Uterus (tissue), 4 donors: ENCODE results near the gene AKR1A1. TPM values are rescaled to one million over a fixed set of nuclear protein-coding genes. Genes with fewer than 3 reads are reported as not detected.

Source experiments
- DNase-seq, 2 donors: peaks; one replicate each; pipeline ENCODE4 v3.0.0-alpha.2; 2019 to 2020
- H3K27ac ChIP-seq, 2 donors: fragments of 200-600 bp; sonication (generic); 1 replicate in 1 of 2; 2 replicates in 1 of 2; pipeline ENCODE4 v1.5.1; 2016 to 2018
- H3K27me3 ChIP-seq, 2 donors: fragments of 200-600 bp; sonication (generic); one replicate each; pipeline ENCODE4 v1.5.1; 2018 to 2019; ENCODE audit warnings: control low read depth in 1 of 2
- H3K36me3 ChIP-seq, 2 donors: fragments of 200-600 bp; sonication (generic); one replicate each; pipeline ENCODE4 v1.5.1; 2019; ENCODE audit warnings: control low read depth in 1 of 2
- H3K4me1 ChIP-seq, 2 donors: fragments of 200-600 bp; sonication (generic); one replicate each; pipeline ENCODE4 v1.5.1; 2018 to 2019; ENCODE audit warnings: control low read depth in 1 of 2
- H3K4me3 ChIP-seq, 2 donors: fragments of 200-600 bp; sonication (generic); 1 replicate in 1 of 2; 2 replicates in 1 of 2; pipeline ENCODE4 v1.5.1; 2018 to 2019; ENCODE audit warnings: mild to moderate bottlenecking in 1 of 2
- H3K9me3 ChIP-seq, 2 donors: fragments of 200-600 bp; sonication (generic); one replicate each; pipeline ENCODE4 v1.5.1; 2019; ENCODE audit warnings: control low read depth in 1 of 2
- POLR2A ChIP-seq, 2 donors: fragments of 450-650 bp; IDR thresholded peaks; one replicate each; pipeline ENCODE4 v1.6.1; 2016; ENCODE audit warnings: antibody characterized with exemption in 2 of 2, mild to moderate bottlenecking in 1 of 2, moderate library complexity in 1 of 2
- intact Hi-C: fragments of 100-400 bp; cut with DNase I; formaldehyde crosslinking; loops from one replicate; pipeline ENCODE4 v1.15.1; 2023; ENCODE audit warnings: low total_unique reads
- total RNA-seq, 4 donors: library from RNA; depleted of rRNA in 3 of 4; stranded (reverse); fragments of >200 nt in 3 of 4; gene quantifications; one replicate each; pipeline versions ENCODE4 v1.1.0 to v1.2.4, GENCODE V29; 2014 to 2023
- TF ChIP-seq, protein P1 (sequence below), 4 experiments: fragments of 200-600 bp in 2 of 4; fragments of 450-650 bp in 2 of 4; sonication (generic) in 2 of 4; IDR thresholded peaks; one replicate each; pipeline ENCODE4 v1.5.1; 2016 to 2019; ENCODE audit warnings: antibody characterized with exemption in 4 of 4, mild to moderate bottlenecking in 2 of 4, moderate library complexity in 1 of 4
- donor health status: DM: yes; HTN: yes; CAD: no.

Gene AKR1A1
- total RNA-seq, 4 donors from 2014 or later, result 75.3 to 162 (median 106) TPM

DNA sequence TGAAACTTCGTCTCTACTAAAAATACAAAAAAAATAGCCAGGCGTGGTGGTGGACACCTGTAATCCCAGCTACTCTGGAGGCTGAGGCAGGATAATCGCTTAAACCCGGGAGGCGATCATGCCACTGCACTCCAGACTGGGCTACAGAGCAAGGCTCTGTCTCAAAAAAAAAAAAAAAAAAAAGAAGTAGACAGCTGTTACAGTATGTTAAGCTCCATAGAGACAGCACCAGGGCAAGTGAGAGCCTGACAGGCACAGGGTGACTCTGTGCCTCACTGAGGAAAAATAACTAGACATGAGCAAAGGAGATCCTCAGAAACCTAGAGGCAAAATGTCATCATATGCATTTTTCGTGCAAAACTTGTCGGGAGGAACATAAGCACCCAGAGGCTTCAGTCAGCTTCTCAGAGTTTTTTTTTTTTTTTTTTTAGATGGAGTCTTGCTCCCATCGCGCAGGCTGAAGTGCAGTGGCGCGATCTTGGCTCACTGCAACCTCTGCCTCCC lies 19.9 kb upstream of the AKR1A1 start:
- no peak for DNase-seq
- Histone ChIP-seq H3K4me3 (no peak overlapping the region), H3K9me3 (no peaks in the 10 kb centered on the region), H3K36me3 (no peaks in the 10 kb centered on the region), H3K27me3 (no peaks in the 10 kb centered on the region), H3K4me1 (no peaks in the 10 kb centered on the region), H3K27ac (no peak overlapping the region)
- intact Hi-C loops, result no loop called here
- TF ChIP-seq POLR2A (IDR thresholded peaks at IDR 0.05), result no peak
- TF ChIP-seq, protein P1, sequence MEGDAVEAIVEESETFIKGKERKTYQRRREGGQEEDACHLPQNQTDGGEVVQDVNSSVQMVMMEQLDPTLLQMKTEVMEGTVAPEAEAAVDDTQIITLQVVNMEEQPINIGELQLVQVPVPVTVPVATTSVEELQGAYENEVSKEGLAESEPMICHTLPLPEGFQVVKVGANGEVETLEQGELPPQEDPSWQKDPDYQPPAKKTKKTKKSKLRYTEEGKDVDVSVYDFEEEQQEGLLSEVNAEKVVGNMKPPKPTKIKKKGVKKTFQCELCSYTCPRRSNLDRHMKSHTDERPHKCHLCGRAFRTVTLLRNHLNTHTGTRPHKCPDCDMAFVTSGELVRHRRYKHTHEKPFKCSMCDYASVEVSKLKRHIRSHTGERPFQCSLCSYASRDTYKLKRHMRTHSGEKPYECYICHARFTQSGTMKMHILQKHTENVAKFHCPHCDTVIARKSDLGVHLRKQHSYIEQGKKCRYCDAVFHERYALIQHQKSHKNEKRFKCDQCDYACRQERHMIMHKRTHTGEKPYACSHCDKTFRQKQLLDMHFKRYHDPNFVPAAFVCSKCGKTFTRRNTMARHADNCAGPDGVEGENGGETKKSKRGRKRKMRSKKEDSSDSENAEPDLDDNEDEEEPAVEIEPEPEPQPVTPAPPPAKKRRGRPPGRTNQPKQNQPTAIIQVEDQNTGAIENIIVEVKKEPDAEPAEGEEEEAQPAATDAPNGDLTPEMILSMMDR (IDR thresholded peaks at IDR 0.05), result no peak

DNA sequence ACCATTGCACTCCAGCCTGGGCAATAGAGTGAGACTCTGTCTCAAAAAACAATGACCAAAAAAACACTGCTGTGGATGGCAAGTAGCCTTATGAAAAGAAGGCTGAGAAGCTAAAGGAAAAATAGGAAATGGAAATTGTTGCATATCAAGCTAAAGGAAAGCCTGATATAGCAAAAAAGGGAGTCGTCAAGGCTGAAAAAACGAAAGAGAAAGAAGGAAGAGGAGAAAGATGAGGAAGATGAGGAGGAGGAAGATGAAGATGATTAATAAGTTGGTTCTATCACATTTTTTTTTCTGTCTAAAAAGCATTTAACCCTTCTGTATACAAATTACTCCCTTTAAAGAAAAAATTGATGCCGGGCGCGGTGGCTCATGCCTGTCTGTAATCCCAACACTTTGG lies 18.8 kb upstream of the AKR1A1 start:
- no peaks in the 10 kb centered on the region for H3K9me3 ChIP-seq
- intact Hi-C loops, result no loop called here
- H3K4me3 ChIP-seq, result no peak overlapping the region
- H3K4me1 ChIP-seq, result no peaks in the 10 kb centered on the region
- DNase-seq, result no peak
- H3K27ac ChIP-seq, result no peak overlapping the region
- TF ChIP-seq, protein P1 (IDR thresholded peaks at IDR 0.05), result no peak
- TF ChIP-seq POLR2A (IDR thresholded peaks at IDR 0.05), result no peak
- no peaks in the 10 kb centered on the region for H3K36me3 ChIP-seq
- H3K27me3 ChIP-seq, result no peaks in the 10 kb centered on the region

DNA sequence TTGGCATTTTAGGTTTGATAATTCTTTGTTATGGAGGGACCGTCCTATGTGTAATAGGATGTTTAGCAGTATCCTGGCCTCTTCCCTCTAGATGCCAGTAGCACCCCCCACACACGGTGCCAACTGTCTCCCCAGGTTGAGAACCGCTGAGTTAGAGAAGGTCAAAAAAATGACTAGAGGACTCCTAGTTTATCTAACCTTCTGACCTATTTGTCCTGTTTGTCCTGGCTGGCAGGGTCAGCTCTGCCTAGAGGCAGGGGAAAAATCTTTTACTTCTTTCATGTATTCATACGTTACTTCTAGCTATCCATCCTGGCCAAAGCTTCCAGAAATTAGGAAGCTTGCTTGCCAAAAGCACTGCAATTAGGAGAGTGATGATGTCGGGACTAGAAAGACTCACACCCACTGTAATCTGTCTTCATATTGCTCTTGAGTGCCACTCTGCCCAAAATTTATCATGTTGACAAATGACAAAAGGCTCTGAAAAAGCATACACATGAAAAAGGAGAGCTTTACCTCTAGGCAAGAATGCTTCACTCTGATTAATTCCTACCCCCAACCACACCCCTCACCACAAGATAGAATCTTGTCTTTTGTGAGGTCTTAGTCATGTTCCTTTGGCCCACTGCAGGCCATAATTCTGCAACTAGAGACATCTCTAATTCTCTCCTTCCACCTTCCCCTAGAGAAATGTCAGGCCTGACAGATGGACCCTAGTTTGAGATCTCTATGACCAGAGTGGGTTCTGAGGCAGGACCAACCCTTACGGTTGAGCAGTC lies 14.4 kb upstream of the AKR1A1 start:
- intact Hi-C loops, result no loop called here
- no peaks in the 10 kb centered on the region for H3K36me3 ChIP-seq
- no peaks in the 10 kb centered on the region for H3K4me1 ChIP-seq
- H3K27me3 ChIP-seq, result no peaks in the 10 kb centered on the region
- DNase-seq, result no peak
- no peak overlapping the region for H3K27ac ChIP-seq
- H3K4me3 ChIP-seq, result no peak overlapping the region
- TF ChIP-seq POLR2A (IDR thresholded peaks at IDR 0.05), result no peak
- TF ChIP-seq, protein P1 (IDR thresholded peaks at IDR 0.05), result no peak
- H3K9me3 ChIP-seq, result no peaks in the 10 kb centered on the region

DNA sequence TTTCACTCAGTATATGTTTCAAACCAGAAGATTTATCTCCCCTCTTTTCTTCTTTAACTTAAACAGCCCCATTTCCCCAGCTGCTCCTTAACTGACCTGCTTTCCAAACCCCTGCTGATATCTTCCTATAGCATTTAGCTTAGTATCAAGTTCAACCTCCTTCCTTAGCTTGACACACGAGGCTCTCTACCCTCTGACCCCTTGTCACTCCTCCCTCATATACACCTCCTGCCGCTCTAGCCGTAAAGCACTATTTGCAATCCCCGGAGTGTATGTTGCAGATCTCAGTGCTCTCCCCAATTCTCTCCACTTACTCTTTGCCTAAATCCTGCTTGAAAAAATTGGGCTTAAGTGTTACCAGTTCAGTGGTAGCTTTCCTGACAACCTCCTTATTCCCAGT lies 13.7 kb upstream of the AKR1A1 start:
- Histone ChIP-seq H3K27ac (no peak overlapping the region), H3K4me1 (no peaks in the 10 kb centered on the region), H3K36me3 (no peaks in the 10 kb centered on the region), H3K27me3 (no peaks in the 10 kb centered on the region), H3K4me3 (no peak overlapping the region), H3K9me3 (no peaks in the 10 kb centered on the region)
- DNase-seq, result no peak
- no peak for TF ChIP-seq POLR2A (IDR thresholded peaks at IDR 0.05)
- TF ChIP-seq, protein P1 (IDR thresholded peaks at IDR 0.05), result no peak
- intact Hi-C loops, result no loop called here

DNA sequence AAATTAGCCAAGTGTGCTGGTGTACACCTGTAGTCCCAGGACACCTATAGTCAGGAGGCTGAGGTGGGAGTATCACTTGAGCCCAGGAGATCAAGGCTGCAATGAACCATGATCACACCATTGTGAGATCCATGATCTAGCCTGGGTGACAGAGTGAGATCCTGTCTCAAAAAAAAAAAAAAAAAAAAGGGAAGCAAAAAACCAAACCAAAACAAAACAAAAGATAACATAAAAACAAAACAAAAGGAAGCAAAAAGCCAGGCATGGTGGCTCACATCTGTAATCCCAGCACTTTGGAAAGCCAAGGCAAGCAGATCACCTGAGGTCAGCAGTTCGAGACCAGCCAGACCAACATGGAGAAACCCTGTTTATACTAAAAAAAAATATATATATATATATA lies 9.4 kb upstream of the AKR1A1 start:
- Histone ChIP-seq H3K4me1 (no peaks in the 10 kb centered on the region), H3K27ac (no peak overlapping the region), H3K9me3 (no peaks in the 10 kb centered on the region), H3K27me3 (no peaks in the 10 kb centered on the region), H3K4me3 (no peak overlapping the region), H3K36me3 (no peaks in the 10 kb centered on the region)
- TF ChIP-seq, protein P1 (IDR thresholded peaks at IDR 0.05), result no peak
- TF ChIP-seq POLR2A (IDR thresholded peaks at IDR 0.05), result no peak
- DNase-seq, result no peak
- intact Hi-C loops, result no loop called here
